SK-N-SH treated with all-trans-retinoic acid at 6 μM for 48 hours (cell line): ENCODE data around the gene PLAAT4.

Source experiments
- ATAC-seq: fragments of 200-7000 bp; cut with Tn5 transposase; 3 replicates; pipeline ENCODE4 v1.9.1; 2020; ENCODE audit warnings: mild to moderate bottlenecking, moderate library complexity
- ARNTL ChIP-seq: fragments of 450-650 bp; formaldehyde crosslinking; IDR thresholded peaks from 2 replicates; pipeline ENCODE4 v1.5.0; 2020; ENCODE audit warnings: low read depth, mild to moderate bottlenecking, moderate library complexity, borderline replicate concordance
- BACH2 ChIP-seq: fragments of 250-450 bp; sonication (Bioruptor Pico); IDR thresholded peaks from 2 replicates; pipeline ENCODE4 v1.9.0; 2021; ENCODE audit warnings: mild to moderate bottlenecking, borderline replicate concordance
- CREB5 ChIP-seq: fragments of 250-450 bp; sonication (Bioruptor Pico); IDR thresholded peaks from 2 replicates; pipeline ENCODE4 v1.5.1; 2020; ENCODE audit warnings: low read depth, mild to moderate bottlenecking, moderate library complexity
- CSDC2 ChIP-seq: fragments of 250-450 bp; sonication (Bioruptor Pico); IDR thresholded peaks from 2 replicates; pipeline ENCODE4 v1.5.0; 2020; ENCODE audit warnings: mild to moderate bottlenecking, moderate library complexity
- ESRRG ChIP-seq: fragments of 250-450 bp; sonication (Bioruptor Pico); IDR thresholded peaks from 2 replicates; pipeline ENCODE4 v1.6.1; 2021; ENCODE audit warnings: mild to moderate bottlenecking
- GLIS3 ChIP-seq: fragments of 250-450 bp; sonication (Bioruptor Pico); IDR thresholded peaks from 2 replicates; pipeline ENCODE4 v1.5.0; 2020; ENCODE audit warnings: mild to moderate bottlenecking, moderate library complexity
- PATZ1 ChIP-seq: fragments of 250-450 bp; sonication (Bioruptor Pico); IDR thresholded peaks from 2 replicates; pipeline ENCODE4 v1.8.0; 2020; ENCODE audit warnings: mild to moderate bottlenecking, moderate library complexity, borderline replicate concordance
- POU6F1 ChIP-seq: fragments of 250-450 bp; sonication (Bioruptor Pico); IDR thresholded peaks from 2 replicates; pipeline ENCODE4 v1.8.0; 2021; ENCODE audit warnings: low read depth, mild to moderate bottlenecking, moderate library complexity, borderline replicate concordance
- PPARA ChIP-seq: fragments of 250-450 bp; sonication (Bioruptor Pico); IDR thresholded peaks from 2 replicates; pipeline ENCODE4 v1.5.0; 2020; ENCODE audit warnings: mild to moderate bottlenecking, borderline replicate concordance
- TCF4 ChIP-seq: fragments of 250-450 bp; sonication (Bioruptor Pico); IDR thresholded peaks from 2 replicates; pipeline ENCODE4 v1.8.0; 2021; ENCODE audit warnings: mild to moderate bottlenecking, moderate library complexity, borderline replicate concordance
- TOX ChIP-seq: fragments of 250-450 bp; sonication (Bioruptor Pico); IDR thresholded peaks from 2 replicates; pipeline ENCODE4 v1.8.0; 2021; ENCODE audit warnings: mild to moderate bottlenecking, moderate library complexity, borderline replicate concordance
- TSHZ2 ChIP-seq: fragments of 250-450 bp; sonication (Bioruptor Pico); IDR thresholded peaks from 2 replicates; pipeline ENCODE4 v1.5.0; 2020; ENCODE audit warnings: mild to moderate bottlenecking, moderate library complexity
- ZC3H10 ChIP-seq: fragments of 250-450 bp; sonication (Bioruptor Pico); IDR thresholded peaks from 2 replicates; pipeline ENCODE4 v1.5.1; 2021; ENCODE audit warnings: mild to moderate bottlenecking, moderate library complexity
- ZFP3 ChIP-seq: fragments of 250-450 bp; sonication (Bioruptor Pico); IDR thresholded peaks from 2 replicates; pipeline ENCODE4 v1.5.0; 2020; ENCODE audit warnings: mild to moderate bottlenecking, moderate library complexity
- ZFP30 ChIP-seq: fragments of 450-650 bp; formaldehyde crosslinking; IDR thresholded peaks from 2 replicates; pipeline ENCODE4 v1.5.0; 2022; ENCODE audit warnings: mild to moderate bottlenecking, moderate library complexity
- ZNF565 ChIP-seq: fragments of 450-650 bp; formaldehyde crosslinking; conservative IDR thresholded peaks from 2 replicates; pipeline ENCODE4 v1.5.0; 2020; ENCODE audit warnings: low read depth, mild to moderate bottlenecking, moderate library complexity
- ZNF70 ChIP-seq: fragments of 450-650 bp; formaldehyde crosslinking; IDR thresholded peaks from 2 replicates; pipeline ENCODE4 v1.5.0; 2020; ENCODE audit warnings: mild to moderate bottlenecking, moderate library complexity
- ZNF8 ChIP-seq: fragments of 450-650 bp; formaldehyde crosslinking; IDR thresholded peaks from 2 replicates; pipeline ENCODE4 v1.5.0; 2020; ENCODE audit warnings: mild to moderate bottlenecking, moderate library complexity
- TF ChIP-seq, protein P1 (sequence below): fragments of 250-450 bp; sonication (Bioruptor Pico); IDR thresholded peaks from 2 replicates; pipeline ENCODE4 v1.5.1; 2021; ENCODE audit warnings: mild to moderate bottlenecking, moderate library complexity

Gene PLAAT4

GRCh38 chr11:63506876-63507275 lies 29.7 kb upstream of the PLAAT4 start:
- no peak for ATAC-seq
- TF ChIP-seq ZFP3 (no peak), ESRRG (CRISPR knock-in tag) (no peak), ZNF70 (no peak), ZFP30 (no peak), ZNF565 (CRISPR knock-in tag) (no peak), TOX (no peak), CREB5 (CRISPR knock-in tag) (no peak), POU6F1 (CRISPR knock-in tag) (no peak), PATZ1 (CRISPR knock-in tag) (no peak), GLIS3 (CRISPR knock-in tag) (no peak), ARNTL (CRISPR knock-in tag) (no peak), ZNF8 (CRISPR knock-in tag) (no peak), TSHZ2 (no peak), TCF4 (no peak)
- TF ChIP-seq, protein P1, sequence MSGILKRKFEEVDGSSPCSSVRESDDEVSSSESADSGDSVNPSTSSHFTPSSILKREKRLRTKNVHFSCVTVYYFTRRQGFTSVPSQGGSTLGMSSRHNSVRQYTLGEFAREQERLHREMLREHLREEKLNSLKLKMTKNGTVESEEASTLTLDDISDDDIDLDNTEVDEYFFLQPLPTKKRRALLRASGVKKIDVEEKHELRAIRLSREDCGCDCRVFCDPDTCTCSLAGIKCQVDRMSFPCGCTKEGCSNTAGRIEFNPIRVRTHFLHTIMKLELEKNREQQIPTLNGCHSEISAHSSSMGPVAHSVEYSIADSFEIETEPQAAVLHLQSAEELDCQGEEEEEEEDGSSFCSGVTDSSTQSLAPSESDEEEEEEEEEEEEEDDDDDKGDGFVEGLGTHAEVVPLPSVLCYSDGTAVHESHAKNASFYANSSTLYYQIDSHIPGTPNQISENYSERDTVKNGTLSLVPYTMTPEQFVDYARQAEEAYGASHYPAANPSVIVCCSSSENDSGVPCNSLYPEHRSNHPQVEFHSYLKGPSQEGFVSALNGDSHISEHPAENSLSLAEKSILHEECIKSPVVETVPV: no peak

DNA sequence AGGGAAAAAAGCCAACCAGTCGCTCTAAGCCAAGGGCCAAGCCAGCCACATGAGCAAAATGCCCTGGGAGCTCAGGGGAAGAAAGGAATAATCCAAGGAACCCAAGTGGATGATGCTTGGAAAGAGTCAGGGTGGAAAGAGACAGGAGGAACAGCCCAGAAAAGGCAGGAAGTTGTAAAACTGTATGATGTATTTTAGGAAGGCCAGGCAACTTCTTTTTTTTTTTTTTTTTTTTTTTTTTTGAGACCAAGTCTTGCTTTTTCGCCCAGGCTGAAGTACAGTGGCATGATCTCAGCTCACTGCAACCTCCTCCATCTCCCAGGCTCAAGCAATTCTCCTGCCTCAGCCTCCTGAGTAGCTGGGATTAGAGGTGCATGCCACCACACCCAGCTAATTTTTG lies 29.1 kb upstream of the PLAAT4 start:
- no peak for TF ChIP-seq GLIS3 (CRISPR knock-in tag)
- TF ChIP-seq CSDC2 (CRISPR knock-in tag): no peak
- TF ChIP-seq PATZ1 (CRISPR knock-in tag): no peak
- no peak for TF ChIP-seq POU6F1 (CRISPR knock-in tag)
- no peak for TF ChIP-seq ZC3H10 (CRISPR knock-in tag)
- no peak for TF ChIP-seq BACH2 (CRISPR knock-in tag)
- TF ChIP-seq ZNF8 (CRISPR knock-in tag): no peak
- no peak for TF ChIP-seq PPARA
- ATAC-seq: no peak
